HG02610 (cell line): ENCODE results near the gene SSPN.

ENCODE experiments used
- ATAC-seq: cut with Tn5 transposase; IDR thresholded peaks from one replicate; pipeline ENCODE4 v1.9.1; 2021; ENCODE audit warnings: mild to moderate bottlenecking, moderate library complexity; ENCODE audit not compliant: unreplicated experiment

The SSPN gene

DNA sequence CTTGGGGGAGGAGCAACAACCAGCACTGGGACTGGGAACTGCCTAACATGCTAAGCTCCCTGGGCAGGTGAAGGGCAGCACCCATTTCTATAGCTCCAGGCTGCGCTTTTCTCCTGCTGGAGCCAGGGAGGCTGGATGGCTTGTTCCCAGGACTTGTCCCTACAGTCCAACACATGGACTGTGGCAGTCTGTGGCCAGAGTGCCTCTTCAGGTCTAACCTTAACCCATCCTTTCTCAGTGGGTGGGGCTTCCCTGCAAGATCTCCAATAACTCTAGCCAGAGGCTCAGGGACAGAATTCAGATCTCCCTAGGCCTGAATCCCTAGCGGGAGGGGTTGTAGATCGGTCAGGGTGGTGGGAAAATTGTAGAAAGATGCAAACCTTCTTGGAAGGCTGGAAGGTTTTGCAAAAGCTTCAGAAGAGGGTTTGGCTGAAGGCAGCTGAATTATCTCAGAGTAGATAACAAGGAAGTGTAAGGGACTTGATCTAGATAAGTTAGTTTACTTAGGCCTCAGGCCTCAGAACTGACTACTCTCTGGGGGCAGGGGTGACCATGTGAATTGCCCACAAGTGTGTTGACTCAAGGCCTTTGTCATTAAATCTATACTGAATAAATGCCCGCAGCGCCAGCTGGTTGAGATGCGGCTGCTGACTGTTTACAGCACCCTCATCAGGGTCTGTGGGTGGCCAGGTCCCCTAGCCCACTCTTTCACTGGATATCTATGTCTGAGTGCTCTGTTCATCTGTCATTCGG is 60.7 kb downstream of the SSPN start:
- no peak for ATAC-seq

GRCh38 chr12:26264215-26264838 is 69.0 kb downstream of the SSPN start:
- no peak for ATAC-seq

- ATAC-seq = no peak
Observed at GRCh38 chr12:26265606-26266005, 70.2 kb downstream of the SSPN start.

DNA sequence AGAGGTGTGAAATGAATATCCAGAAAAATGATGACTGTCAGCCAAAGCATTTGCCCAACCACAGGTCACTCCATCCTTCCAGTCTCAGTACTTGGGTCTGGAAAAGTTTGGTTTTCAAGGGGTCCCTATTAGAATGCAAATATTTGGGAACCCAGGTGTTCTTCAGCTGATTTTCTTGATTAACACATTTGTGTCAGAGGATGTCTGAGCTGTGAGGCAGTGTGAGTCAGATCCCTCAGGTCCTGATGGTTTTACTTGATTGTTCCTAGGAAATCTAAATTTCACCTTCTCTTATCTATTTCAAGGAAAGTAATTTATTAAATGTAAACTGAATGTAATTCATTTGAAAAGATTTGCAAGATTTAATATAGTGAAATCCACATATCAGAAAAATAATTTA is 71.5 kb downstream of the SSPN start:
- ATAC-seq = no peak

DNA sequence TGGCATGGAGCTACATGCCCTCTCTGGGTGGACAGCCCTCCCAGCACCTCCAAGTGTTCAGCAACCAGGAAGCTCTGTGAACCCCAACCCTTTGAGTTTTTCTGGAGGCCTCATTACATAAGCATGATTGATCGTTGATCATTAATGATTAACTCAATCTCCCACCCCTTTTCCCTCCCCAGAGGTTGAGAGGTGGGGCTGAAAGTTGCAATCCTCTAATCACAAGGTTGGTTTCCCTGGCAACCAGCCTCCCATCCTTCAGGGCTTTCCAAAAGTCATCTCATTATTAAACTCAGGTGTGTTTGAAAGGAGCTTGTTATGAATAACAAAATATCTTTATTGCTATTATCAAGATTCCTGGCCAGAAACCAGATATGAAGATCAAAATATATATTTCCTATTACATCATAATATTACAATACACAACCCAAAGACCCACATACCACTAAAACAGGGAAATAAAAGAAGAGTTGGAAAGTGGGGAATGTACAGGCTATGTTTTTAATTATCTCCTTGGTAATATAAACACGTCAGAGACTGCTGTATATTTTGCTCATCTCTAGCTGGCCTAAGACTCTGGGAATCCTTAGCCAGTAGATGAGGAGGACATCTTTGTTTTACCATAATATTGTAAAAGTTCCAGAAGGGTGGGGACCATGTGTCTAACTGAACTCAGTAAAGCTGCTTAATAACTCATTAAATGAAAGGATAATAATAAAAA is 73.6 kb downstream of the SSPN start:
- ATAC-seq = no peak

DNA sequence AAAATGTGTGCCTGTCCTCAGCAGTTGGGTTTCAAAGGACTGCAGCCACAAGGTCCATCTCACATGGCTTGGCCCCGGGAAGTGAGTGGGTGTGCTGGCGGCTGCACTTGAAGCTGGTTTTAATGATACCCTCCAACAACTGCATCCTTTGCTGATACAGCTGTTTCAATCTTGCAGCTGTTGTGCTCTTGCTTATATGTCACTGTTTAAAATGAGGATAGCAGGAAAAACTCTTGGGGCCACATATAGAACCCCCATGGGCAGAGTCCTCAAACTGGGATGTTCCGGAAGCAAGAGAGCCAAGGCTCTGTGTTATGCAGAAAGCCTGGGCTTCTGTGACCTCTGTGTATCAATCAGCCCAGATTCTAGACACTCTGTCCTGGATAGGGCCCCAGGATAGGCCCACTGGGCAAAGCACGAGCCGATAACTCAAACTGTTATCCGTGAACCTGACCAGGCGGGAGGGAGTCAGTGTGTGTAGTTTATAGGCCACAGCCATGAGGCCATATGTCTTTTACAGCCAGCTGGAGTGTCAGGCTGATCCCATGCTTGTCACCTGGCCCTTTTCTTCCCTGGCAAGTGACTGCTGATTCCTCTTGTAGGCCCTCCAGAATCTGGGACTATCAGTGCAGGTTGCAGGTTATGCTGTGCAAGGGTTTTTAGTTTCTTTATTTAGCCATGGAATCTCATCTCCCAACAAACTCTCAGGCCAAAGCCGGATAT is 74.3 kb downstream of the SSPN start:
- ATAC-seq = no peak

- no peak for ATAC-seq
Observed at GRCh38 chr12:26271024-26271423, 75.7 kb downstream of the SSPN start.

- ATAC-seq = peak; percentile 24
Observed at GRCh38 chr12:26271889-26272492, 76.6 kb downstream of the SSPN start.

GRCh38 chr12:26272851-26273250 is 77.5 kb downstream of the SSPN start:
- no peak for ATAC-seq

DNA sequence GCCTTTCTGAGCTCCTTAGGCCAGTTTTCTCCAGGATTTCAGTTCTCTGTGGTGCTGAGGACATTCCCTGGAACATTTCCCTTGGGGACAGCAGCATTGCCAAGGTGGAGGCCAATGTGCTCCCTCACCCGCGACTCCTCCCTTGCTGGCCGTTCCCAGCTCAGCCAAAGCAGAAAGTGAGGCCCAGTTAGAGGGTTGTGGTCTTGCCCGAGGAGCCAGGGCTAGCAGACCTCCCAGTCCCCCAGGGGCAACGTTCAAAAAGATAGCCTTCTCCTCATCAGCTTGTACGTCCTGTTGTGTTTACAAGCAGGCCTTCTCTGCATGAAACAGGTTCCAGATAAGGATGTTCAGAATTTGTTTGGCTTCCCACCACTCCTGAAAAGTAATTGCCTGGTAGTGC is 78.4 kb downstream of the SSPN start:
- no peak for ATAC-seq

- peak; percentile 95 for ATAC-seq
Observed at GRCh38 chr12:26274441-26275312, 79.3 kb downstream of the SSPN start.

- ATAC-seq = no peak
Observed at GRCh38 chr12:26275313-26276131, 80.1 kb downstream of the SSPN start.

DNA sequence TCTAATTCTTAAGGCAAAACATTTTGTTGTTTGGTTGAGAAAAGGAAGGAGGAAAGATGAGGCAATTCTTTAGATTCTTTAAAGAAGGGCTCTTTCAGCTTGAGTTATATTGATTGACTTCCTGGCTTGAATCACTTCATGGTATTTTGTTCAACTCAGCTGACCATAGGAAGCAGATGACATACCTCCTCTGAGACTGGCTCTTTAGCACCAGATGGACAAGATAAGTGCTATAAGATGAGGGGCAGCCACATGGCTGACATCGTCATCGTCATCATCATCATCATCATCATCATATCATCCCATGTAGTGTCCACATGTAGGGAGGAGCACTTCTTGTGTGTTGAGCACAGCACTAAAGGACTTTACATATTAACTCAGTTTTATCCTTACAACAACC is 81.3 kb downstream of the SSPN start:
- no peak for ATAC-seq

- ATAC-seq = no peak
Observed at GRCh38 chr12:26277506-26278246, 82.3 kb downstream of the SSPN start.

- no peak for ATAC-seq
Observed at GRCh38 chr12:26278266-26278665, 82.9 kb downstream of the SSPN start.

DNA sequence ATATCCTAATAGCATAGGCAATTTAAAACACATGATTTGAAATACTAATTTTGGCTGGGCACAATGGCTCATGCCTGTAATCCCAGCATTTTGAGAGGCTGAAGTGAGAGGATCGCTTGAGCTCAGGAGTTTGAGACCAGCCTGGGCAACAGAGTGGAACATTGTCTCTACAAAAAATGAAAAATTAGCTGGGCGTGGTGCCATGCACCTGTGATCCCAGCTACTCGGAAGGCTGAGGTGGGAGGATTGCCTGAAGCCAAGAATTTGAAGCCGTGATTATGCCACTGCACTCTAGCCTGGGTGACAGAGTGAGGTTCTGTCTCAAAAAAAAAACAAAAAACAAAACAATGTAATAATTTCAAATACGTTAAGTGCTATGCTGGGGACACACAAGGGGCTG is 83.3 kb downstream of the SSPN start:
- no peak for ATAC-seq

DNA sequence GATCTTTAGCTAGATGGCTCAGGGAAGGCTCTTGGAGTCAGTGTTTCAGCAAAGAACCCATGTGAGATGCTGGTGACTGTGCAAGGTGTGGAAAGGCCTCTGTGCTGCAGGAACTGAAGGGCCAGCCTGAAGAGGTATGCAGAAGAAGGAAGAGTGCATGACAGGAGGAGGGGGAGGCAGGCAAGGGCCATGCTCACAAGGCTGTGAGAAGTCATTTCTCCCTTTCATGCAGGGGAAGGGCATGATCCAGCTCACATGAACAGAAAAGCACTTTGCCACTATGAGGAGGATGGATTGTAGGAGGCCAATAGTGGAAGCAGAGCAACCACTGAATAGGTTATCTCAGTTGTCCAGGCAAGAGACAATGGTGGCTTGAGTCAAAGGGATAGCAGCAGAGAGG is 83.7 kb downstream of the SSPN start:
- no peak for ATAC-seq

DNA sequence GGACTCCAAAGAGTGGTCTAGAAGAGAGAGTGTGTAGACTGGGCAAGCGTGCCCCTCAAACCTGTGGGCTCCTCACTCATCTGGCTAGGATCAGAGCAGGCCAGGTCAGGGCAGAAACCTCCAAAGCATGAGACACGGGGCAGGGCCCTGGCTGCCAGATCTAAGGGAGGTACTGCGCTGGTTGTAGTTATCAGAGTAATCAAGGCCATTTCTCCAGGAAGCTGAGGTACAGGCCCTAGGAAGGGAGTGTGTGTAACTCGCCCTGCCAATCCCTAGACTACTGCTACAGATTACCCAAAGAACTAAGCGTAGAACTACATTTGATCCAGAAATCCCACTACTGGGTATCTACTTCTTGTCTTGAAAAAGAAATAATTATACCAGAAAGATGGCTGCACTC is 84.5 kb downstream of the SSPN start:
- no peak for ATAC-seq

GRCh38 chr12:26280869-26281268 is 85.5 kb downstream of the SSPN start:
- no peak for ATAC-seq
